Measurements from ENCODE around the gene DIP2B.

The DIP2B gene

GRCh38 chr12:50579757-50580267 is 75.0 kb downstream of the DIP2B start:
- Histone ChIP-seq H3K9me3 (ENCODE audit: control insufficient read depth in 1 of 2, low read length in 2 of 2) (no peaks in the 10 kb centered on the region), H3K27ac (ENCODE audit: low read length) (no peak overlapping the region), H3K36me3 (ENCODE audit: control insufficient read depth in 1 of 2, insufficient read depth in 2 of 2, low read length in 2 of 2) (peaks cover 0 to 3% of the 10 kb centered on the region in 2 donors), H3K27me3 (ENCODE audit: low read depth, low read length) (no peaks in the 10 kb centered on the region), H3K4me3 (ENCODE audit: low read depth in 1 of 2, low read length in 2 of 2) (no peak overlapping the region), H3K4me1 (ENCODE audit: control insufficient read depth in 1 of 2, insufficient read depth in 2 of 2, low read length in 2 of 2) (peaks cover 3 to 19% of the 10 kb centered on the region in 2 donors)

- Histone ChIP-seq H3K27ac (ENCODE audit: low read length) (no peak overlapping the region), H3K4me1 (ENCODE audit: control insufficient read depth in 1 of 2, insufficient read depth in 2 of 2, low read length in 2 of 2) (peaks cover 0 to 12% of the 10 kb centered on the region in 2 donors), H3K36me3 (ENCODE audit: control insufficient read depth in 1 of 2, insufficient read depth in 2 of 2, low read length in 2 of 2) (peaks cover 0 to 3% of the 10 kb centered on the region in 2 donors), H3K4me3 (ENCODE audit: low read depth in 1 of 2, low read length in 2 of 2) (no peak overlapping the region), H3K9me3 (ENCODE audit: control insufficient read depth in 1 of 2, low read length in 2 of 2) (no peaks in the 10 kb centered on the region), H3K27me3 (ENCODE audit: low read depth, low read length) (no peaks in the 10 kb centered on the region)
Observed at GRCh38 chr12:50580436-50580835, 75.7 kb downstream of the DIP2B start.

GRCh38 chr12:50581226-50582184 is 76.7 kb downstream of the DIP2B start:
- Histone ChIP-seq H3K4me3 (ENCODE audit: low read depth in 1 of 2, low read length in 2 of 2) (no peak overlapping the region), H3K9me3 (ENCODE audit: control insufficient read depth in 1 of 2, low read length in 2 of 2) (no peaks in the 10 kb centered on the region), H3K27me3 (ENCODE audit: low read depth, low read length) (no peaks in the 10 kb centered on the region), H3K4me1 (ENCODE audit: control insufficient read depth in 1 of 2, insufficient read depth in 2 of 2, low read length in 2 of 2) (peaks cover 0 to 9% of the 10 kb centered on the region in 2 donors), H3K36me3 (ENCODE audit: control insufficient read depth in 1 of 2, insufficient read depth in 2 of 2, low read length in 2 of 2) (peaks cover 0 to 3% of the 10 kb centered on the region in 2 donors), H3K27ac (ENCODE audit: low read length) (no peak overlapping the region)

- Histone ChIP-seq H3K36me3 (ENCODE audit: control insufficient read depth in 1 of 2, insufficient read depth in 2 of 2, low read length in 2 of 2) (peaks cover 0 to 3% of the 10 kb centered on the region in 2 donors), H3K27me3 (ENCODE audit: low read depth, low read length) (no peaks in the 10 kb centered on the region), H3K27ac (ENCODE audit: low read length) (no peak overlapping the region), H3K4me3 (ENCODE audit: low read depth in 1 of 2, low read length in 2 of 2) (no peak overlapping the region), H3K4me1 (ENCODE audit: control insufficient read depth in 1 of 2, insufficient read depth in 2 of 2, low read length in 2 of 2) (peaks cover 0 to 5% of the 10 kb centered on the region in 2 donors), H3K9me3 (ENCODE audit: control insufficient read depth in 1 of 2, low read length in 2 of 2) (no peaks in the 10 kb centered on the region)
Observed at GRCh38 chr12:50584135-50584534, 79.3 kb downstream of the DIP2B start.

- Histone ChIP-seq H3K4me1 (ENCODE audit: control insufficient read depth in 1 of 2, insufficient read depth in 2 of 2, low read length in 2 of 2) (no peaks in the 10 kb centered on the region), H3K27ac (ENCODE audit: low read length) (no peak overlapping the region), H3K9me3 (ENCODE audit: control insufficient read depth in 1 of 2, low read length in 2 of 2) (no peaks in the 10 kb centered on the region), H3K36me3 (ENCODE audit: control insufficient read depth in 1 of 2, insufficient read depth in 2 of 2, low read length in 2 of 2) (no peaks in the 10 kb centered on the region), H3K4me3 (ENCODE audit: low read depth in 1 of 2, low read length in 2 of 2) (no peak overlapping the region), H3K27me3 (ENCODE audit: low read depth, low read length) (no peaks in the 10 kb centered on the region)
Observed at GRCh38 chr12:50589650-50590435, 85.1 kb downstream of the DIP2B start.

- Histone ChIP-seq H3K9me3 (ENCODE audit: control insufficient read depth in 1 of 2, low read length in 2 of 2) (no peaks in the 10 kb centered on the region), H3K4me1 (ENCODE audit: control insufficient read depth in 1 of 2, insufficient read depth in 2 of 2, low read length in 2 of 2) (no peaks in the 10 kb centered on the region), H3K36me3 (ENCODE audit: control insufficient read depth in 1 of 2, insufficient read depth in 2 of 2, low read length in 2 of 2) (no peaks in the 10 kb centered on the region), H3K27me3 (ENCODE audit: low read depth, low read length) (no peaks in the 10 kb centered on the region), H3K27ac (ENCODE audit: low read length) (no peak overlapping the region), H3K4me3 (ENCODE audit: low read depth in 1 of 2, low read length in 2 of 2) (no peak overlapping the region)
Observed at GRCh38 chr12:50590869-50591268, 86.1 kb downstream of the DIP2B start.

- H3K4me3 ChIP-seq (ENCODE audit: low read depth in 1 of 2, low read length in 2 of 2), result no peak overlapping the region
- H3K27me3 ChIP-seq (ENCODE audit: low read depth, low read length), result no peaks in the 10 kb centered on the region
- no peaks in the 10 kb centered on the region for H3K36me3 ChIP-seq (ENCODE audit: control insufficient read depth in 1 of 2, insufficient read depth in 2 of 2, low read length in 2 of 2)
- H3K27ac ChIP-seq (ENCODE audit: low read length), result no peak overlapping the region
- H3K4me1 ChIP-seq (ENCODE audit: control insufficient read depth in 1 of 2, insufficient read depth in 2 of 2, low read length in 2 of 2), result peaks cover 0 to 3% of the 10 kb centered on the region in 2 donors
- H3K9me3 ChIP-seq (ENCODE audit: control insufficient read depth in 1 of 2, low read length in 2 of 2), result no peaks in the 10 kb centered on the region
Observed at GRCh38 chr12:50595667-50596066, 90.9 kb downstream of the DIP2B start.

- Histone ChIP-seq H3K36me3 (ENCODE audit: control insufficient read depth in 1 of 2, insufficient read depth in 2 of 2, low read length in 2 of 2) (no peaks in the 10 kb centered on the region), H3K9me3 (ENCODE audit: control insufficient read depth in 1 of 2, low read length in 2 of 2) (no peaks in the 10 kb centered on the region), H3K27ac (ENCODE audit: low read length) (peak overlapping the region; percentile 19), H3K27me3 (ENCODE audit: low read depth, low read length) (no peaks in the 10 kb centered on the region), H3K4me3 (ENCODE audit: low read depth in 1 of 2, low read length in 2 of 2) (no peak overlapping the region), H3K4me1 (ENCODE audit: control insufficient read depth in 1 of 2, insufficient read depth in 2 of 2, low read length in 2 of 2) (peaks cover 0 to 3% of the 10 kb centered on the region in 2 donors)
Observed at GRCh38 chr12:50597200-50598195, 92.7 kb downstream of the DIP2B start.

- Histone ChIP-seq H3K36me3 (ENCODE audit: control insufficient read depth in 1 of 2, insufficient read depth in 2 of 2, low read length in 2 of 2) (no peaks in the 10 kb centered on the region), H3K4me3 (ENCODE audit: low read depth in 1 of 2, low read length in 2 of 2) (no peak overlapping the region), H3K4me1 (ENCODE audit: control insufficient read depth in 1 of 2, insufficient read depth in 2 of 2, low read length in 2 of 2) (peaks cover 0 to 3% of the 10 kb centered on the region in 2 donors), H3K9me3 (ENCODE audit: control insufficient read depth in 1 of 2, low read length in 2 of 2) (no peaks in the 10 kb centered on the region), H3K27me3 (ENCODE audit: low read depth, low read length) (no peaks in the 10 kb centered on the region), H3K27ac (ENCODE audit: low read length) (no peak overlapping the region)
Observed at GRCh38 chr12:50598321-50598862, 93.6 kb downstream of the DIP2B start.

- Histone ChIP-seq H3K27me3 (ENCODE audit: low read depth, low read length) (no peaks in the 10 kb centered on the region), H3K4me1 (ENCODE audit: control insufficient read depth in 1 of 2, insufficient read depth in 2 of 2, low read length in 2 of 2) (peaks cover 8% of the 10 kb centered on the region in 2 donors), H3K27ac (ENCODE audit: low read length) (no peak overlapping the region), H3K9me3 (ENCODE audit: control insufficient read depth in 1 of 2, low read length in 2 of 2) (no peaks in the 10 kb centered on the region), H3K36me3 (ENCODE audit: control insufficient read depth in 1 of 2, insufficient read depth in 2 of 2, low read length in 2 of 2) (no peaks in the 10 kb centered on the region), H3K4me3 (ENCODE audit: low read depth in 1 of 2, low read length in 2 of 2) (no peak overlapping the region)
Observed at GRCh38 chr12:50599366-50600095, 94.7 kb downstream of the DIP2B start.

All from muscle layer of duodenum (tissue), 2 donors.